ENCODE results near the gene CATSPERZ. TPM values are rescaled to one million over a fixed set of nuclear protein-coding genes. Genes with fewer than 3 reads are reported as not detected.

Gene CATSPERZ
- total and polyA plus RNA-seq, 9 of the 15 experiments (the other 6 are each of a cell fraction or from before 2014, with no cell fraction given) = 0.86 to 8.5 (median 3.5) TPM

DNA sequence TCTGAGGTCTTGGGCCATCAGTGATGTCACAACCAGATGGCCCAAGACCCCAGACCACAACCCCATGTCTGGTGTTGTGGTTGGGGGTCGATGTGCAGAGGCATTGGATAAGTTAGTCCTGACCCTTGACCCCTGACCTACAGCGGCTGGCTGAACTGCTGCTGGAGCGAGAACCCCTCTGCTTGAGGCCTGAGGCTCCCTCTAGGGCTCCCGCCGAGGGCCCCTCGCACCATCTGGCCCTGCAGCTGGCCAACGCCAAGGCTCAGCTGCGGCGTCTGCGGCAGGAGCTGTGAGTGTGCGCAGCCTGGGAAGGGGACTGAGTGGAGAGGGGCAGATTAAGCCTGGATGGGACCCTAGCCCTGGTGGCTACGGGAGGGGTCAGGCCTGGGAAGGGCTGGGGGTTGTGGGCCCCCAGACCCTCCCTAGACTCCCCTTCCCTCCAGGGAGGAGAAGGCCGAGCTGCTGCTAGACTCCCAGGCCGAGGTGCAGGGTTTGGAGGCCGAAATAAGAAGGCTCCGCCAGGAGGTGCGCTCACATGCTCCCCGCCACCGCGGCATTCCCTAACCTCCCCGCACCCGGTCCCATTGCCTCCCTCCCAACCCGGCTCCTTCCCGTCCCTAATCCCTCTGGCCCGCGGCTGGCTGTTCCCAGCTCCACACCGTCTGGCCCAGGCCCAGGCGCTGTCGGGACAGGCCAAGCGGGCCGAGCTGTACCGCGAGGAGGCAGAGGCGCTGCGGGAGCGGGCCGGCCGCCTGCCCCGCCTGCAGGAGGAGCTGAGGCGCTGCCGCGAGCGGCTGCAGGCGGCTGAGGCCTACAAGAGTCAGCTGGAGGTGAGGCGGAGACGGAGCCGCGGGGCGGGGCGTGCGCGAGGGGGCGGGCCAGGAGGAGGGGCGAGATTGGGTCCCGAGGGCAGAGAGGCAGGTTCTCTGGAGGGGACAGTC, 42.0 kb downstream of the CATSPERZ start (continued):
- TF ChIP-seq, protein P1, sequence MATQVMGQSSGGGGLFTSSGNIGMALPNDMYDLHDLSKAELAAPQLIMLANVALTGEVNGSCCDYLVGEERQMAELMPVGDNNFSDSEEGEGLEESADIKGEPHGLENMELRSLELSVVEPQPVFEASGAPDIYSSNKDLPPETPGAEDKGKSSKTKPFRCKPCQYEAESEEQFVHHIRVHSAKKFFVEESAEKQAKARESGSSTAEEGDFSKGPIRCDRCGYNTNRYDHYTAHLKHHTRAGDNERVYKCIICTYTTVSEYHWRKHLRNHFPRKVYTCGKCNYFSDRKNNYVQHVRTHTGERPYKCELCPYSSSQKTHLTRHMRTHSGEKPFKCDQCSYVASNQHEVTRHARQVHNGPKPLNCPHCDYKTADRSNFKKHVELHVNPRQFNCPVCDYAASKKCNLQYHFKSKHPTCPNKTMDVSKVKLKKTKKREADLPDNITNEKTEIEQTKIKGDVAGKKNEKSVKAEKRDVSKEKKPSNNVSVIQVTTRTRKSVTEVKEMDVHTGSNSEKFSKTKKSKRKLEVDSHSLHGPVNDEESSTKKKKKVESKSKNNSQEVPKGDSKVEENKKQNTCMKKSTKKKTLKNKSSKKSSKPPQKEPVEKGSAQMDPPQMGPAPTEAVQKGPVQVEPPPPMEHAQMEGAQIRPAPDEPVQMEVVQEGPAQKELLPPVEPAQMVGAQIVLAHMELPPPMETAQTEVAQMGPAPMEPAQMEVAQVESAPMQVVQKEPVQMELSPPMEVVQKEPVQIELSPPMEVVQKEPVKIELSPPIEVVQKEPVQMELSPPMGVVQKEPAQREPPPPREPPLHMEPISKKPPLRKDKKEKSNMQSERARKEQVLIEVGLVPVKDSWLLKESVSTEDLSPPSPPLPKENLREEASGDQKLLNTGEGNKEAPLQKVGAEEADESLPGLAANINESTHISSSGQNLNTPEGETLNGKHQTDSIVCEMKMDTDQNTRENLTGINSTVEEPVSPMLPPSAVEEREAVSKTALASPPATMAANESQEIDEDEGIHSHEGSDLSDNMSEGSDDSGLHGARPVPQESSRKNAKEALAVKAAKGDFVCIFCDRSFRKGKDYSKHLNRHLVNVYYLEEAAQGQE (IDR thresholded peaks at IDR 0.05; ENCODE audit: borderline replicate concordance) = peak; percentile 94
- TF ChIP-seq, protein P1 (CRISPR knock-in tag; IDR thresholded peaks at IDR 0.05; ENCODE audit: low read depth) = no peak
- TF ChIP-seq CBX1 (IDR thresholded peaks at IDR 0.05; ENCODE audit: low read depth) = 0 out of 2 replicates have a peak, but pooled peaks have one; percentile 64
- peak; percentile 63 for TF ChIP-seq RB1 (IDR thresholded peaks at IDR 0.05; ENCODE audit: low read depth)
- TF ChIP-seq, protein P2, sequence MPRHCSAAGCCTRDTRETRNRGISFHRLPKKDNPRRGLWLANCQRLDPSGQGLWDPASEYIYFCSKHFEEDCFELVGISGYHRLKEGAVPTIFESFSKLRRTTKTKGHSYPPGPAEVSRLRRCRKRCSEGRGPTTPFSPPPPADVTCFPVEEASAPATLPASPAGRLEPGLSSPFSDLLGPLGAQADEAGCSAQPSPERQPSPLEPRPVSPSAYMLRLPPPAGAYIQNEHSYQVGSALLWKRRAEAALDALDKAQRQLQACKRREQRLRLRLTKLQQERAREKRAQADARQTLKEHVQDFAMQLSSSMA (CRISPR knock-in tag; IDR thresholded peaks at IDR 0.05) = no peak
